ENCODE measurements around the gene F2. TPM values are rescaled to one million over a fixed set of nuclear protein-coding genes. Genes with fewer than 3 reads are reported as not detected.

The F2 gene
- total RNA-seq, 1 donor from 2014 or later: 0.26 TPM

DNA sequence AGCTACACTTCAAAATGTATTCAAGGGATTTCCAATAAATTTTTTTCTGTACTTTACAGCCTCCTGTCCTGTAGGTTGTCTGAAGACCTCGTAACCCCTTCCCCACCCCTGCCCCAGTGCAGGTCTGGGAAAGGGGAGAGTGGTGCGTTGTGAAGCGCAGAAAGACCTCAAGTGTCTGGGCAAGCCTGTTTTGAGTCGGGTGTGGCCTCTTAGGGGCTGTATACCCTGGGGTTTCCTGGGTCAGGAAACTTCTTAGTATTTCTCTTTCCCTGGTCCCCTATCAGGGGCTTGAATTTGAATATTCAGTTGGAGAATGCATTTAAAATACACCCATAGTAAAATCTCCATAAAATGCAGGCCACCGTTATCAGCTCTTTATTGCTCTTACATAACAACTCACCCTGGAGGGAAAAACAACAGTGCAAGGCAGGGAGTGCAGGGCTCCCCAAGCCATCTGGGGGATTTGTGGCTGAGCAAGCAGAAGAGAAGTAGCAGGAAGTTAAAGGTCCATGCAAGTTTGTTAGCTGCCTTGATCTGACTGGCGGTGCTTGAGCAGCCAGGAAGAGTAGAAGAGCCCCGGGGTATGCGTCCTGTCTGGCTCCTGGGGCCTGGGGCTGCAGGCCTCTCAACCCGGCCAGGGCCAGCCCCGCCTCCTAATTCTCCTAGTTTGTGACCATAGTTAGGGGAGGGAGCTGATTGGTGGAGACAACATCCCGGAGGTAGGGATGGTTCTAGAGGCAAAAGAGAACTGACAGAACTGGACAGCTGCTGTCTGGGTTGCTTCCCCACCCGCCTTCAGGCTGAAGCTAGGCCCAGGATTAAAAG, 44.3 kb upstream of the F2 start:
- peak; percentile 70 for FAIRE-seq
- Histone ChIP-seq H3K36me3 (ENCODE audit: control insufficient read depth, insufficient read depth, low read length) (peaks cover 24% of the 10 kb centered on the region), H3K27me3 (ENCODE audit: control insufficient read depth, insufficient read depth, low read length) (no peaks in the 10 kb centered on the region), H3K4me3 (ENCODE audit: low read depth, low read length) (no peak overlapping the region)
- peak; percentile 31 for DNase-seq (ENCODE audit: low read depth)
- TF ChIP-seq, protein P1, sequence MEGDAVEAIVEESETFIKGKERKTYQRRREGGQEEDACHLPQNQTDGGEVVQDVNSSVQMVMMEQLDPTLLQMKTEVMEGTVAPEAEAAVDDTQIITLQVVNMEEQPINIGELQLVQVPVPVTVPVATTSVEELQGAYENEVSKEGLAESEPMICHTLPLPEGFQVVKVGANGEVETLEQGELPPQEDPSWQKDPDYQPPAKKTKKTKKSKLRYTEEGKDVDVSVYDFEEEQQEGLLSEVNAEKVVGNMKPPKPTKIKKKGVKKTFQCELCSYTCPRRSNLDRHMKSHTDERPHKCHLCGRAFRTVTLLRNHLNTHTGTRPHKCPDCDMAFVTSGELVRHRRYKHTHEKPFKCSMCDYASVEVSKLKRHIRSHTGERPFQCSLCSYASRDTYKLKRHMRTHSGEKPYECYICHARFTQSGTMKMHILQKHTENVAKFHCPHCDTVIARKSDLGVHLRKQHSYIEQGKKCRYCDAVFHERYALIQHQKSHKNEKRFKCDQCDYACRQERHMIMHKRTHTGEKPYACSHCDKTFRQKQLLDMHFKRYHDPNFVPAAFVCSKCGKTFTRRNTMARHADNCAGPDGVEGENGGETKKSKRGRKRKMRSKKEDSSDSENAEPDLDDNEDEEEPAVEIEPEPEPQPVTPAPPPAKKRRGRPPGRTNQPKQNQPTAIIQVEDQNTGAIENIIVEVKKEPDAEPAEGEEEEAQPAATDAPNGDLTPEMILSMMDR (IDR thresholded peaks at IDR 0.05; ENCODE audit: insufficient read depth, low read length, severe bottlenecking): no peak

DNA sequence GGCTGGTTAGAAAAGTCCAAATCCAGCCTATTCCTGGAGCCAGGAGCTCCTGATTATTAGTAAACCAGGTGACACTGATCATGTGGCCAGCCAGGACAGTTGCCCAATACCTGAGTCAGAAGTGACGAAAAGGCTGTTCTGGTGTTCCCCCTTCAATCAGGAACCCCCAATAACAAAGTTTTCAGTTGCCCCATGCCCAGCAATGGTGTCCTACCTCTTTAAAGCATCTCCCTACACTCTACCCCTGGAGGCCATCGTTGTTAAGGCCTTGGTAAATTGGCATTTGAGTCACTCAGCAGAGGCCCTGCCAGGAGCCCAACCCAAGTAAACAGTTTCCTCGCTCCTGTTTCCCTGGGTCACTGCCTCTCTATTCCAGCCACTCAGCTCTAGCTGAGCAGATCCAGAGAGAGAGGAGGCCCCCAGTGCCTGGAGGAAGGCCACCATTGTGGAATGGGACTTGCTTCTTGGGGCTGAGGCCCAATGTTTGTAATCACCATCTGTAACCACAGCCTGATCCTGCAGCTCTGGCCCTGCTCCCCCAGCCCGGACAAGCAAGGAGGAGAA, 43.6 kb upstream of the F2 start:
- no peaks in the 10 kb centered on the region for H3K27me3 ChIP-seq (ENCODE audit: control insufficient read depth, insufficient read depth, low read length)
- DNase-seq (ENCODE audit: low read depth) (peak; percentile 72), FAIRE-seq (no peak)
- peaks cover 27% of the 10 kb centered on the region for H3K36me3 ChIP-seq (ENCODE audit: control insufficient read depth, insufficient read depth, low read length)
- H3K4me3 ChIP-seq (ENCODE audit: low read depth, low read length): no peak overlapping the region
- TF ChIP-seq, protein P1 (IDR thresholded peaks at IDR 0.05; ENCODE audit: insufficient read depth, low read length, severe bottlenecking): peak; percentile 20

DNA sequence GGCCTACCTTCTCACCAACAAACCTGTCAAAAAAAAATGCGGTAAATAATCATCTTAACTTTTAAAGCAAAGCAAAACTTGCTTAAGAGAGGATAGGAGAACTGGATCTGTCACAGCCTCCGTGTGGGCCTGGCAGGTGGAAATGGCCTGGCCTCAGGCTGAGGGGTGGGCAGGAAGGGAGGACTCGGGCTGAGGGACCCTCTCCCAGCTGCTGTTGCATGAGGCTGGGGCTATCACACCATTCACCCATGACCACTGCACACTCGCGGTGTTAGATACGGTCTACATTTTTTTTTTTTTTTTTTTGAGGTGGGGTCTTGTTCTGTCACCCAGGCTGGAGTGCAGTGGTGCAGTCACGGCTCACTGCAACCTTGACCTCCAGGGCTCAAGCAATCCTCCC, 43.1 kb upstream of the F2 start:
- no peak for FAIRE-seq
- no peak overlapping the region for H3K4me3 ChIP-seq (ENCODE audit: low read depth, low read length)
- TF ChIP-seq, protein P1 (IDR thresholded peaks at IDR 0.05; ENCODE audit: insufficient read depth, low read length, severe bottlenecking): no peak
- DNase-seq (ENCODE audit: low read depth): no peak
- peaks cover 29% of the 10 kb centered on the region for H3K36me3 ChIP-seq (ENCODE audit: control insufficient read depth, insufficient read depth, low read length)
- H3K27me3 ChIP-seq (ENCODE audit: control insufficient read depth, insufficient read depth, low read length): no peaks in the 10 kb centered on the region

DNA sequence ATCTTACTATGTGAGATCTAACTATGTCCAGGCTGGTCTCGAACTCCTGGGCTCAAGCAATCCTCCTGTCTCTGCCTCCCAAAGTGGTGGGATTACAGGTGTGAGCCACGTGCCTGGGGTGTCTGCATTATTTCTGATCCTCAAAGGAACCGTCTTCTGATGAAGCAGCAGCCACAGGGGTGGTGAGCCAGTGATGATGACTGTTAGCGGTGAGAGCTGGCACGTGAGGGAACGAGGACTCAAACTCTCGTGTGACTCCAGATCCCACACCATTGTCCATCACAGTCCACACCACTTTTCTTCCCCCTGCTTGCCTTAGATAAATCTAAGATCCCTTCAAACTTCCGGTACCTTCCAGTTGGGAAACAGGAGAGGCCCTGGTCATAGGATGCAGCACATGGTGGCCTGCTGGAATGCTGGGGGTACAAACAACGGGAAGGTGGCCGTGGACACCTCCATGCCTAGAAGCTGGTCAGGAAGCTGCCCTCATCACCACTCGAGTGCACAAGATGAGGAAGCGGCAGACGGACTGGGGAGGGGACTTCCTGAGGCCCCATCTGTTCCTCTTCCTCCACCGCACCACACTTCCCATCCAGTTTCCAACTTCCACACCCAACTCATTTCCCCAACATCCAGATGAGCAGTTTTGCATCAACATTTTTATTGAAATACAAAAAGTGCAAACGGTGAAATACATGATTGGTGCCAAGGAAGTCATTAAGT, 42.4 kb upstream of the F2 start:
- Histone ChIP-seq H3K36me3 (ENCODE audit: control insufficient read depth, insufficient read depth, low read length) (peaks cover 34% of the 10 kb centered on the region), H3K27me3 (ENCODE audit: control insufficient read depth, insufficient read depth, low read length) (no peaks in the 10 kb centered on the region), H3K4me3 (ENCODE audit: low read depth, low read length) (no peak overlapping the region)
- TF ChIP-seq, protein P1 (IDR thresholded peaks at IDR 0.05; ENCODE audit: insufficient read depth, low read length, severe bottlenecking): no peak
- FAIRE-seq (peak; percentile 40), DNase-seq (ENCODE audit: low read depth) (no peak)

DNA sequence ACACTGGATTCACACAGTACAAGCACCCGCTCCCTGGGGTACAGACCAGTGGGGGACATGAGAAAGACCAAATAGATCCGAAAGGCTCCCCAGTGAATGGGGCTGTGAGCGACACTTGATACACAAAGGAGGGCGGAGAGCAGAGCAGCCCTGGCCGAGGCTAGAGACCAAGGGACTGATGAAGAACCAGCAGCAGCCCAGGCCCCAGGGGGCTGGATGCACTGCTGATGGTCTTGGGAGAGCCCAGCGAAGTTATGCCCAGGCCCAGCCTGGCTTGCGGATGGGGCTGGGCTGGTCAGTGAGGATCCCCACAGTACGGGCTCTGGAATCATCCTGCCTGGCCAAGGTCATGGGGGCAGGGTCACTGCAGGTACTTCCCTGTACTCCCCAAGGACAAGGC, 41.8 kb upstream of the F2 start:
- FAIRE-seq (no peak), DNase-seq (ENCODE audit: low read depth) (no peak)
- Histone ChIP-seq H3K27me3 (ENCODE audit: control insufficient read depth, insufficient read depth, low read length) (no peaks in the 10 kb centered on the region), H3K36me3 (ENCODE audit: control insufficient read depth, insufficient read depth, low read length) (peaks cover 37% of the 10 kb centered on the region), H3K4me3 (ENCODE audit: low read depth, low read length) (no peak overlapping the region)
- TF ChIP-seq, protein P1 (IDR thresholded peaks at IDR 0.05; ENCODE audit: insufficient read depth, low read length, severe bottlenecking): no peak
